ENCODE data around the gene FAAP100.

- TF ChIP-seq SPI1 (IDR thresholded peaks at IDR 0.05; ENCODE audit: borderline replicate concordance, low read depth) (no peak), POLR2AphosphoS5 (IDR thresholded peaks at IDR 0.05; ENCODE audit: low read depth) (no peak)
- TF ChIP-seq, protein P1, sequence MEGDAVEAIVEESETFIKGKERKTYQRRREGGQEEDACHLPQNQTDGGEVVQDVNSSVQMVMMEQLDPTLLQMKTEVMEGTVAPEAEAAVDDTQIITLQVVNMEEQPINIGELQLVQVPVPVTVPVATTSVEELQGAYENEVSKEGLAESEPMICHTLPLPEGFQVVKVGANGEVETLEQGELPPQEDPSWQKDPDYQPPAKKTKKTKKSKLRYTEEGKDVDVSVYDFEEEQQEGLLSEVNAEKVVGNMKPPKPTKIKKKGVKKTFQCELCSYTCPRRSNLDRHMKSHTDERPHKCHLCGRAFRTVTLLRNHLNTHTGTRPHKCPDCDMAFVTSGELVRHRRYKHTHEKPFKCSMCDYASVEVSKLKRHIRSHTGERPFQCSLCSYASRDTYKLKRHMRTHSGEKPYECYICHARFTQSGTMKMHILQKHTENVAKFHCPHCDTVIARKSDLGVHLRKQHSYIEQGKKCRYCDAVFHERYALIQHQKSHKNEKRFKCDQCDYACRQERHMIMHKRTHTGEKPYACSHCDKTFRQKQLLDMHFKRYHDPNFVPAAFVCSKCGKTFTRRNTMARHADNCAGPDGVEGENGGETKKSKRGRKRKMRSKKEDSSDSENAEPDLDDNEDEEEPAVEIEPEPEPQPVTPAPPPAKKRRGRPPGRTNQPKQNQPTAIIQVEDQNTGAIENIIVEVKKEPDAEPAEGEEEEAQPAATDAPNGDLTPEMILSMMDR (IDR thresholded peaks at IDR 0.05; ENCODE audit: insufficient read depth, low read length) = no peak
These were observed 30.2 kb upstream of the FAAP100 start for GRCh38 chr17:81582341-81582740.

All from HL-60 (cell line).